Nephron (organoid): ENCODE measurements around the gene ZBTB21.

Experiments used
- H3K27ac Mint-ChIP-seq, 3 experiments: 2 replicates each; pipeline ENCODE4 v1.8.0; 2020; ENCODE audit warnings: mixed read lengths in 3 of 3, mild to moderate bottlenecking in 2 of 3, moderate library complexity in 1 of 3
- H3K27me3 Mint-ChIP-seq: 2 replicates; pipeline ENCODE4 v1.8.0; 2021; ENCODE audit warnings: low read depth, mild to moderate bottlenecking, moderate library complexity, mixed read lengths
- H3K36me3 Mint-ChIP-seq: 2 replicates; pipeline ENCODE4 v1.8.0; 2020; ENCODE audit warnings: low read depth, mixed read lengths
- H3K4me1 Mint-ChIP-seq: 2 replicates; pipeline ENCODE4 v1.8.0; 2020; ENCODE audit warnings: mixed read lengths
- H3K4me3 Mint-ChIP-seq, 3 experiments: 2 replicates each; pipeline ENCODE4 v1.8.0; 2020; ENCODE audit warnings: mild to moderate bottlenecking in 3 of 3, mixed read lengths in 3 of 3, moderate library complexity in 2 of 3
- H3K9me3 Mint-ChIP-seq: 2 replicates; pipeline ENCODE4 v1.8.0; 2020; ENCODE audit warnings: mixed read lengths
- CTCF ChIP-seq, 3 experiments: fragments of 200-600 bp; sonication (generic); IDR thresholded peaks; one replicate each; pipeline ENCODE4 v1.5.0; 2021; ENCODE audit warnings: antibody characterized with exemption in 3 of 3; ENCODE audit not compliant: unreplicated experiment in 3 of 3

ZBTB21 gene

GRCh38 chr21:41966872-41967621 lies 43.1 kb downstream of the ZBTB21 start:
- Mint-ChIP-seq H3K27me3 (peaks cover 20% of the 10 kb centered on the region), H3K27ac (peak overlapping the region in 1 of 3 experiments; percentile 8), H3K36me3 (no peaks in the 10 kb centered on the region), H3K4me3 (no peak overlapping the region), H3K9me3 (no peaks in the 10 kb centered on the region), H3K4me1 (peaks cover 18% of the 10 kb centered on the region)
- TF ChIP-seq CTCF (IDR thresholded peaks at IDR 0.05; ENCODE audit: unreplicated experiment in 3 of 3) = no peak

DNA sequence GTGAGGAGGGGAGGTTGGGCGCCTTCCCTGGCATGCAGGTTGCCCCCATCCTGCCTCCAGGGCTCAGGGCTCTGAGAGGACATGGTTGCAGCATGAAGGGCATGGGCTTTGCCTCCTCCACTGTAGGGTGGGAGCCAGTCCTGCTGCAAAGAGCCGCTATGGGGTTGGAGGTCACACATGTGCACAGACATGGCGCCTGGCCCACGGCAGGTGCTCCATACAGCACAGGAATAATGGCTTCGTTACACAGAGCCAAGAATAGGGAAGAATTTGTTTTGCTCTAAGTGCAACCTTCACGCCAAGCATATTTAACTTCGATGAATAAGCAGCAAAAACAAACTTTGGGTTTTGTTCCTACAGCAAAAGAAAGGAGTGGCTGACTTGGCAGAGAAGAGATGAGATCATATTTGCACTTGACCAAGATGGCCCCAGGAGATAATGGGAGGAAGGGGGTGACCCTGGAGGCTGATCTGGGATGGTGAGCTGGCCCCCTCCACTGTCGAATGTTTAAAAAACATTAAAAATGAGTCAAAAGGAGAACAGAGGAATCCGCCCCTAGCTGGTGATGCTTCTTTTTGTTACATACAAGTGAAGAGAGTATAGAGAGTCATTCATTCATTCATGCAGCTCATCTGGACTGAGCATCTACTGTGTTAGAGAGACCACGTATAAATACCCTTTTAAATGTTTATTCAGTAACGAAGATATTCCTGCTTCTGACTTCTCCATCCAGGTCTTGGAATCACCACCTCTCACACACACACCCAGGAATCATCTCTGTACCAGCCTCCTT lies 43.9 kb downstream of the ZBTB21 start:
- Mint-ChIP-seq H3K9me3 (no peaks in the 10 kb centered on the region), H3K36me3 (no peaks in the 10 kb centered on the region), H3K4me1 (peaks cover 18% of the 10 kb centered on the region), H3K4me3 (no peak overlapping the region), H3K27ac (peak overlapping the region in 1 of 3 experiments; percentile 8), H3K27me3 (peaks cover 23% of the 10 kb centered on the region)
- TF ChIP-seq CTCF (IDR thresholded peaks at IDR 0.05; ENCODE audit: unreplicated experiment in 3 of 3) = no peak

DNA sequence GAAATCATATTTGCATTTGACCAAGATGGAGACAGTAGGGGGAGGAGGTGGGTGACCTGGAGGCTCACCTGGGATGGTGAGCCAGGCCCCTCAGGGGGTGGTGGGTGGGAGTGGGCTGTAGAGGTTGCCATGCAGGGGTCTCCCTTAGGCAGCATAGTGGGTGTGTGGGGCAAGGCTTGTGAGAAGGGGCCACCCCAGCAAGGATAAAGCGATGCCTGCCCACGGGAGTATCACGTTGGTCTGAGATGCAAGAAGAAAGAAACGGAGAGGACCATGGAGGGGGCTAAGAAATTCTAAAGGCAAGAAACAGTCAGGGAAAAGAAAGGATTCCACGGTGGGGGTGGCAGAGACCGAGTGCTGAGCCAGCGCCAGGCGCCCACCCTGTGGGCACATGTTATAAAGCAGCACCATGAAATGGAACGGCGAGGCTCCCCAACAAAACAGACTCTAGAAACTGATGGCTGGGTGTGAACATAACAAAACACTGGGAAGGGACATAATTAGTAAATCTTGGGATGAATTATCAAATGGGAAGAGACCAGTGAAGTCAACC lies 44.6 kb downstream of the ZBTB21 start:
- no peak for TF ChIP-seq CTCF (IDR thresholded peaks at IDR 0.05; ENCODE audit: unreplicated experiment in 3 of 3)
- H3K4me3 Mint-ChIP-seq = no peak overlapping the region

DNA sequence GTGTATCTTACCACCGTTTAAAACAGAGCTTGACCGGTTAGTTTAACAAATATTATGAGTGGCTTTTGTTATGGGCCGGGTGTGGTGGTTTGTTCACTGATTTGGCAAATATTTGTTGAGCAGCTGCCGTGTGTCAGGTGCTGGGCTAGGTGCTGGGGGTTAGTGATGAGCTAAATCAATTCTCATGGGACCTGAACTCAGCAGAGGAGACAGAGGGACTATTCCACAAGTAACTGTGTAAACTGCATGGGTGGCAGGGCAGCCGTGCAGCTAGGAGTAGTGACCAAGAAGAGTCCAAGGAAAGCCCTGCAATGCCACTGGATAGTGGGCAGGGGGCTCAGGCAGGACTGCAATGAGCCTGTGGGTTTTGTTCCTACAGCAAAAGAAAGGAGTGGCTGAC lies 45.1 kb downstream of the ZBTB21 start:
- H3K9me3 Mint-ChIP-seq = no peaks in the 10 kb centered on the region
- peaks cover 23% of the 10 kb centered on the region for H3K27me3 Mint-ChIP-seq
- no peaks in the 10 kb centered on the region for H3K36me3 Mint-ChIP-seq
- TF ChIP-seq CTCF (IDR thresholded peaks at IDR 0.05; ENCODE audit: unreplicated experiment in 3 of 3) = no peak
- peaks cover 18% of the 10 kb centered on the region for H3K4me1 Mint-ChIP-seq
- H3K27ac Mint-ChIP-seq = peak overlapping the region in 1 of 3 experiments; percentile 31
- no peak overlapping the region for H3K4me3 Mint-ChIP-seq

More for the DNA sequence above, 44.6 kb downstream of the ZBTB21 start:
- H3K27me3 Mint-ChIP-seq = peaks cover 23% of the 10 kb centered on the region
- peaks cover 18% of the 10 kb centered on the region for H3K4me1 Mint-ChIP-seq
- H3K9me3 Mint-ChIP-seq = no peaks in the 10 kb centered on the region
- peak overlapping the region in 1 of 3 experiments; percentile 31 for H3K27ac Mint-ChIP-seq
- no peaks in the 10 kb centered on the region for H3K36me3 Mint-ChIP-seq

GRCh38 chr21:41964171-41964570 lies 46.0 kb downstream of the ZBTB21 start:
- Mint-ChIP-seq H3K4me3 (no peak overlapping the region), H3K27me3 (peaks cover 23% of the 10 kb centered on the region), H3K9me3 (no peaks in the 10 kb centered on the region), H3K4me1 (peaks cover 17% of the 10 kb centered on the region), H3K27ac (no peak overlapping the region), H3K36me3 (no peaks in the 10 kb centered on the region)
- TF ChIP-seq CTCF (IDR thresholded peaks at IDR 0.05; ENCODE audit: unreplicated experiment in 3 of 3) = no peak
